ENCODE data around the gene UBR3.

DNA sequence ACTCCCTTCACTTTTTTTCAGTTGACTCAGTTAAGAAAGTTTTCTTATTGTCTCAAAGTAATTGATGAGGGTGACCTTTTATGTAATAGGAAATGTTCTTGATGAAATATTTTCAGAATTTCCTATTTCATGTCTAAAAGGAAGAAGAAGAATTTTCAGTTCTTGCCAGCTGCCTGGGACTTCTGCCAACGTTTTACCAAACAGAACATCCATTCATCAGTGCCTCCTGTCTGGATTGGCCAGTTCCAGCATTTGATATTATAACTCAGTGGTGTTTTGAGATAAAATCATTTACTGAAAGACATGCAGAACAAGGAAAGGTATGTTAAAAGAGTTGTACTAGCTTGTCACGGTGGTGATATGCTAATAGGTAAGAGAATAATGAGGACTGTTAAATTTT, 246.0 kb downstream of the UBR3 start:
- TF ChIP-seq CTCF (conservative IDR thresholded peaks at IDR 0.05; ENCODE audit: low read depth, low read length) = no peak
- TF ChIP-seq CEBPB (IDR thresholded peaks at IDR 0.05; ENCODE audit: low read depth, low read length) = no peak
- no peak for TF ChIP-seq POLR2A (IDR thresholded peaks at IDR 0.05; ENCODE audit: low read depth, low read length)
- TF ChIP-seq MAFK (IDR thresholded peaks at IDR 0.05; ENCODE audit: low read depth, low read length) = no peak
- TF ChIP-seq RAD21 (IDR thresholded peaks at IDR 0.05; ENCODE audit: low read length) = no peak
- TF ChIP-seq BHLHE40 (IDR thresholded peaks at IDR 0.05; ENCODE audit: low read depth, low read length) = no peak
- TF ChIP-seq MAZ (IDR thresholded peaks at IDR 0.05; ENCODE audit: borderline replicate concordance, low read depth, low read length) = no peak
- TF ChIP-seq, protein P1, sequence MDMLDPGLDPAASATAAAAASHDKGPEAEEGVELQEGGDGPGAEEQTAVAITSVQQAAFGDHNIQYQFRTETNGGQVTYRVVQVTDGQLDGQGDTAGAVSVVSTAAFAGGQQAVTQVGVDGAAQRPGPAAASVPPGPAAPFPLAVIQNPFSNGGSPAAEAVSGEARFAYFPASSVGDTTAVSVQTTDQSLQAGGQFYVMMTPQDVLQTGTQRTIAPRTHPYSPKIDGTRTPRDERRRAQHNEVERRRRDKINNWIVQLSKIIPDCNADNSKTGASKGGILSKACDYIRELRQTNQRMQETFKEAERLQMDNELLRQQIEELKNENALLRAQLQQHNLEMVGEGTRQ (IDR thresholded peaks at IDR 0.05; ENCODE audit: low read depth, low read length) = no peak
- no peak for TF ChIP-seq SMC3 (IDR thresholded peaks at IDR 0.05; ENCODE audit: low read depth, low read length)
- no peak for TF ChIP-seq ELK1 (IDR thresholded peaks at IDR 0.05; ENCODE audit: borderline replicate concordance, low read depth, low read length)
- no peak for TF ChIP-seq MXI1 (IDR thresholded peaks at IDR 0.05; ENCODE audit: borderline replicate concordance, low read depth, low read length)
- TF ChIP-seq RCOR1 (IDR thresholded peaks at IDR 0.05; ENCODE audit: insufficient replicate concordance, low read length) = no peak
- no peak for TF ChIP-seq CHD1 (IDR thresholded peaks at IDR 0.05; ENCODE audit: low read depth, low read length)
- no peak for TF ChIP-seq RFX5 (IDR thresholded peaks at IDR 0.05; ENCODE audit: low read depth, low read length)
